ENCODE measurements around the gene KCNN3. TPM values are rescaled to one million over a fixed set of nuclear protein-coding genes. Genes with fewer than 3 reads are reported as not detected.

The KCNN3 gene
- total RNA-seq, 1 experiment from 2014 or later: 0.73 TPM

GRCh38 chr1:154784416-154784815 is 85.7 kb downstream of the KCNN3 start:
- intact Hi-C loops (cut with micrococcal nuclease; ENCODE audit: unreplicated experiment): no loop called here
- no peak for TF ChIP-seq CTCF (conservative IDR thresholded peaks at IDR 0.05; ENCODE audit: low read depth, low read length)
- TF ChIP-seq EZH2 (IDR thresholded peaks at IDR 0.05; ENCODE audit: borderline replicate concordance, low read depth, low read length, poor library complexity, severe bottlenecking): no peak
- POLR2A ChIA-PET (ENCODE audit: low non-redundant PET): no interaction called here
- Histone ChIP-seq H3K27ac (ENCODE audit: low read depth, low read length, poor library complexity, severe bottlenecking) (no peak overlapping the region), H3K9me3 (ENCODE audit: low read depth, low read length, poor library complexity, severe bottlenecking) (no peaks in the 10 kb centered on the region), H3K4me1 (ENCODE audit: insufficient read depth, low read length, poor library complexity, severe bottlenecking) (no peaks in the 10 kb centered on the region), H3K4me3 (ENCODE audit: low read depth, low read length, poor library complexity, severe bottlenecking) (no peak overlapping the region), H3K36me3 (ENCODE audit: insufficient read depth, low read length, poor library complexity, severe bottlenecking) (no peaks in the 10 kb centered on the region), H3K27me3 (replicated peaks; ENCODE audit: insufficient read depth, low read depth, low read length, poor library complexity) (no peaks in the 10 kb centered on the region)
- CTCF ChIA-PET: no interaction called here
- no TSS peak for BruUV-seq (replicated peaks)
- no peak for DNase-seq (ENCODE audit: low spot score)

GRCh38 chr1:154783976-154784375 is 86.1 kb downstream of the KCNN3 start:
- H3K4me3 ChIP-seq (ENCODE audit: low read depth, low read length, poor library complexity, severe bottlenecking): no peak overlapping the region
- H3K4me1 ChIP-seq (ENCODE audit: insufficient read depth, low read length, poor library complexity, severe bottlenecking): no peaks in the 10 kb centered on the region
- ChIA-PET CTCF (no interaction called here), POLR2A (ENCODE audit: low non-redundant PET) (no interaction called here)
- H3K27ac ChIP-seq (ENCODE audit: low read depth, low read length, poor library complexity, severe bottlenecking): no peak overlapping the region
- TF ChIP-seq CTCF (conservative IDR thresholded peaks at IDR 0.05; ENCODE audit: low read depth, low read length) (no peak), EZH2 (IDR thresholded peaks at IDR 0.05; ENCODE audit: borderline replicate concordance, low read depth, low read length, poor library complexity, severe bottlenecking) (no peak)
- no TSS peak for BruUV-seq (replicated peaks)
- no peaks in the 10 kb centered on the region for H3K9me3 ChIP-seq (ENCODE audit: low read depth, low read length, poor library complexity, severe bottlenecking)
- no peak for DNase-seq (ENCODE audit: low spot score)
- no peaks in the 10 kb centered on the region for H3K36me3 ChIP-seq (ENCODE audit: insufficient read depth, low read length, poor library complexity, severe bottlenecking)
- intact Hi-C loops (cut with micrococcal nuclease; ENCODE audit: unreplicated experiment): no loop called here
- H3K27me3 ChIP-seq (replicated peaks; ENCODE audit: insufficient read depth, low read depth, low read length, poor library complexity): no peaks in the 10 kb centered on the region

GRCh38 chr1:154780541-154780940 is 89.5 kb downstream of the KCNN3 start:
- ChIA-PET CTCF (no interaction called here), POLR2A (ENCODE audit: low non-redundant PET) (no interaction called here)
- Histone ChIP-seq H3K27me3 (replicated peaks; ENCODE audit: insufficient read depth, low read depth, low read length, poor library complexity) (no peaks in the 10 kb centered on the region), H3K27ac (ENCODE audit: low read depth, low read length, poor library complexity, severe bottlenecking) (no peak overlapping the region), H3K36me3 (ENCODE audit: insufficient read depth, low read length, poor library complexity, severe bottlenecking) (no peaks in the 10 kb centered on the region), H3K4me1 (ENCODE audit: insufficient read depth, low read length, poor library complexity, severe bottlenecking) (no peaks in the 10 kb centered on the region), H3K9me3 (ENCODE audit: low read depth, low read length, poor library complexity, severe bottlenecking) (no peaks in the 10 kb centered on the region), H3K4me3 (ENCODE audit: low read depth, low read length, poor library complexity, severe bottlenecking) (no peak overlapping the region)
- intact Hi-C loops (cut with micrococcal nuclease; ENCODE audit: unreplicated experiment): no loop called here
- DNase-seq (ENCODE audit: low spot score): no peak
- no peak for TF ChIP-seq EZH2 (IDR thresholded peaks at IDR 0.05; ENCODE audit: borderline replicate concordance, low read depth, low read length, poor library complexity, severe bottlenecking)
- no peak for TF ChIP-seq CTCF (conservative IDR thresholded peaks at IDR 0.05; ENCODE audit: low read depth, low read length)
- no TSS peak for BruUV-seq (replicated peaks)
